Activated naive CD4-positive, alpha-beta T cell treated with anti-CD3 and anti-CD28 coated beads, Interleukin-2, amount 10 ng/mL, durations not matched to agents 7 days and 5 days (primary cell): Measurements from ENCODE around the gene UTF1.

Experiments
- CTCF ChIA-PET: fragments of 350-600 bp; sonication (Branson Sonifier 250); formaldehyde crosslinking; loops from one replicate; lab custom pipeline; 2021; ENCODE audit warnings: antibody characterized with exemption; lab: Charles Lee
- DNase-seq: peaks from one replicate; pipeline ENCODE4 v3.0.0-alpha.2; 2020
- H3K27ac Mint-ChIP-seq: one replicate; pipeline ENCODE4 v1.8.0; 2021; ENCODE audit warnings: mild to moderate bottlenecking, moderate library complexity, mixed read lengths
- H3K27me3 Mint-ChIP-seq: one replicate; pipeline ENCODE4 v1.8.0; 2021; ENCODE audit warnings: mild to moderate bottlenecking, mixed read lengths
- H3K36me3 Mint-ChIP-seq: one replicate; pipeline ENCODE4 v1.8.0; 2021; ENCODE audit warnings: mixed read lengths
- H3K4me1 Mint-ChIP-seq: one replicate; pipeline ENCODE4 v1.8.0; 2021; ENCODE audit warnings: mixed read lengths
- H3K4me3 Mint-ChIP-seq: one replicate; pipeline ENCODE4 v1.8.0; 2021; ENCODE audit warnings: mild to moderate bottlenecking, moderate library complexity, mixed read lengths
- H3K9me3 Mint-ChIP-seq: one replicate; pipeline ENCODE4 v1.8.0; 2021; ENCODE audit warnings: mixed read lengths

The UTF1 gene

DNA sequence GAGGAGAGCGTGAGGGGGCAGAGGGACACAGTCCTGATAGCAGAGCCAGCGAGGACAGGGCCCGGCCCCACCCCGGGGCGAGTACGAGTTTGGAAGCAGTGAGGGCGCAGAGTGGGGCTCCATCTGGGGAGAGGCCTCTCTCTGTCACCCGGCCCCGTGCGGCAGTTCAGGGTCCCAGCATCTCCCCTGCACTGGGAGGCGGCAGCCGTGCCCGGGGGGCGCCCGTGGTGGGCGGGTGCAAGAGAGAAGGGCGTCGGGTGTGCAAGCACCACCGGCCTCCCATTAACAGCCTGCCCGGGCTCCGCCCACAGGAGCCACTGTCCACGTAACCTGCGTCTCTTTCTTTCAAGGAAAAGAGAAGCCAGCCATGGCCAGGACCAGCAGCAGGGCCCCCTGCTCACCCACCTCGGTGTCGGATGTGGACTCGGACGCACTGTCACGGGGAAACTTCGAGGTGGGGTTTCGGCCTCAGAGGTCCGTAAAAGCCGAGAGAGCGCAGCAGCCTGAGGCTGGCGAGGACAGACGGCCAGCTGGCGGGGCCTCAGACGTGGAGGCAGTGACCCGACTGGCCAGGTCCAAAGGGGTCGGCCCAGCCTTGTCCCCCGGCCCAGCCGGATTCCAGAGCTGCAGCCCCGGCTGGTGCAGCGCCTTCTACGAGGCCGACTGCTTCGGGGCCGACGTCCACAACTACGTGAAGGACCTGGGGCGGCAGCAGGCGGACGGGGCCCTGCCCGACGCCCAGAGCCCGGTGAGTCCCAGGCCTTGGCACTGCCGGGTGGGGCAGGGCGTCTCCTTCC lies 28.7 kb upstream of the UTF1 start:
- CTCF ChIA-PET = no interaction called here
- Mint-ChIP-seq H3K9me3 (no peaks in the 10 kb centered on the region), H3K4me1 (no peaks in the 10 kb centered on the region), H3K27ac (no peak overlapping the region), H3K27me3 (no peaks in the 10 kb centered on the region), H3K36me3 (no peaks in the 10 kb centered on the region), H3K4me3 (no peak overlapping the region)
- DNase-seq = no peak

DNA sequence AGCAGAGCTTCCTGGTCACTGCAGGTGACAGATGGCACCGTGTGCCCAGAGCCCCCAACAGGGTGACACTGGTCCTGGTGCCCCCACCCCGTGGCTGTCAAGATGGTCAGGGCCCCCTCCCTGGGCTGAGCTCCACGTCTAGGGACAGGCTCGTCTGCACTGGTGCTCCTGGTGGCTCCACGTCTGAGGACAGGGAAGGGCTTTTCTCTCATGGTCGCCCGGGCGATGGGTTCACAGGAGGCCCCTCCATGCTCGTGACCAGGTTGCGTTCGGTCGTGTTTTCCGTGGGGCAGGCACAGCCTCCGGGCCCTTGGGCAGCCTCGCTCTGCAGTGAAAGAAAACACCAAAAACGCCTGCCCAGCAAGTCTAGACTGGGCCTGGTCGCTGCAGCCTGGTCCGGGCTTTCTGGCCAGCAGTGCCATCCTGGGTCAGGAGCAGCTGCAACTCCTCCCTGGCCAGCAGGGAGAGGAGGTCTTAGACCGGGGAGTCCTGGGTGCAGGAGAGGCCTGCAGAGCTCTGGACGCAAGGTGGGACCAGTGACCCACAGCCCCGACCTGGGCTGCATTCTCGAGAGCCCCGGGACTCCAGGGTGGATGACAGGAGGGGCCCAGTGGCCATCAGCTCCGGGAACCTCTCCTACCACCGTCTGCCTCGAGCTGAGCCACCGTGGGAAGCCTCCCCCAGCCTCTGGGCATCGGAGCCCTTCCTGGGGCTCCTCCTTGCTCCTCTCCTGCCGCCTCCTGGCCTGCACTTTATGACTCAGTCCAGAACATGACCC lies 27.9 kb upstream of the UTF1 start:
- no peaks in the 10 kb centered on the region for H3K36me3 Mint-ChIP-seq
- H3K27ac Mint-ChIP-seq = no peak overlapping the region
- CTCF ChIA-PET = no interaction called here
- no peak for DNase-seq
- H3K4me1 Mint-ChIP-seq = no peaks in the 10 kb centered on the region
- no peaks in the 10 kb centered on the region for H3K27me3 Mint-ChIP-seq
- no peak overlapping the region for H3K4me3 Mint-ChIP-seq
- H3K9me3 Mint-ChIP-seq = no peaks in the 10 kb centered on the region

DNA sequence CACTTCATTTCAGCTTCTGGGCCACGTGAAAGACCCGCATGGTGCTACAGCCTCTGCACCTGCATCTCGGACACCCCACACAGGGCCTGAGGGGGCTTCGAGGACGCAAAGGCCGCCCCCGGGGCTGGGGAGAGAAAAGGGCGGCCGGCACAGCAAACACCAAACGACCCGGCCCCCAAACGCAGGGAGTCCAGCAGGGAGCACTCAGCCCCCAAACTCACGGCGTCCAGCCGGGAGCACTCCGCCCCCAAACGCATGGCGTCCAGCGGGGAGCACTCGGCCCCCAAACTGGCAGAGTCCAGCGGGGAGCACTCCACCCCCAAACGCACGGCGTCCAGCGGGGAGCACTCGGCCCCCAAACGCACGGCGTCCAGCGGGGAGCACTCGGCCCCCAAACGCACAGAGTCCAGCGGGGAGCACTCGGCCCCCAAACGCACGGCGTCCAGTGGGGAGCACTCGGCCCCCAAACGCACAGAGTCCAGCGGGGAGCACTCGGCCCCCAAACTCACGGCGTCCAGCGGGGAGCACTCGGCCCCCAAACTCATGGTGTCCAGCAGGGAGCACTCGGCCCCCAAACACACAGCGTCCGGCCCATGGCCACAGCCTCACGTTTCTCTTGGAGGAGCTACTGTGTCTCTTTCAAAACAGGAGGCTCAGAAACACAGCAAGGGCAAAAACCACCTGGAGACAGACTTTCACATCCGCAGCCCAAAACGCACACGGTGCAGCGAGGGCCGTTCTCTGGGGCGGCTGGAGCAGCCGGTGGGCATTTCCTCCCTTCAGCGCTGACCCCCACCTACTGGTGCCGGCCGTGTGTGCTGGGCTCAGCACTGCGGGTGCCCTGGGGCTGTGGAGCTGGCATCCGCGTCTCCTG lies 27.0 kb upstream of the UTF1 start:
- Mint-ChIP-seq H3K4me1 (no peaks in the 10 kb centered on the region), H3K9me3 (no peaks in the 10 kb centered on the region), H3K4me3 (no peak overlapping the region), H3K27ac (no peak overlapping the region), H3K27me3 (no peaks in the 10 kb centered on the region), H3K36me3 (no peaks in the 10 kb centered on the region)
- DNase-seq = no peak
- CTCF ChIA-PET = no interaction called here

DNA sequence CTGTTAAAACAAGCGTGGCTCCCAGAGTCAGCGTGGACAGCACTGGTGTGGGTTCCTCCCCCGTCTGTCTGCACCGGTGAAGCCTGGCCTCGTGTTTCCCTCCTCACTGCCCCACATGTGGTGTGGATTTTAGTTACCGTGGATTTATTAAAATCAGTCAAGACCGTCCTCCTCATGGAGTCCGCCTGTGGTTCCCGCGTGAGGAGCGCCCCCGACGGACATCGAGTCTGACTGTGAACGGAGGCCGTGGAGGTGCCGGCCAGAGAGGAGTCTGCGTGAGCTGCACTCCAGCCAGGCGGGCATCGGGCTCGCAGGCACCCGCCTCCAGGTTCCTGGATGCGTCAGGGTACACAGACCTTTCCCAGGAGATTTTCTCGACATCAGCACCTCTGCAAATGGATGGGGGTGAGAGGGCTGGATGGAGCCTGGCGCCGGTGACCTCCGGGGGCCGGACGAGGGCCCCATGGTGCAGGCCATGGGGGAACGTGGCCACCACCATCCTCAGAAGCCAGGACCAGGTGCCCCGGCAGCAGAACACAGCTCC lies 26.3 kb upstream of the UTF1 start:
- Mint-ChIP-seq H3K36me3 (no peaks in the 10 kb centered on the region), H3K27ac (no peak overlapping the region), H3K4me3 (no peak overlapping the region), H3K9me3 (no peaks in the 10 kb centered on the region), H3K4me1 (no peaks in the 10 kb centered on the region), H3K27me3 (no peaks in the 10 kb centered on the region)
- no peak for DNase-seq
- CTCF ChIA-PET = no interaction called here

DNA sequence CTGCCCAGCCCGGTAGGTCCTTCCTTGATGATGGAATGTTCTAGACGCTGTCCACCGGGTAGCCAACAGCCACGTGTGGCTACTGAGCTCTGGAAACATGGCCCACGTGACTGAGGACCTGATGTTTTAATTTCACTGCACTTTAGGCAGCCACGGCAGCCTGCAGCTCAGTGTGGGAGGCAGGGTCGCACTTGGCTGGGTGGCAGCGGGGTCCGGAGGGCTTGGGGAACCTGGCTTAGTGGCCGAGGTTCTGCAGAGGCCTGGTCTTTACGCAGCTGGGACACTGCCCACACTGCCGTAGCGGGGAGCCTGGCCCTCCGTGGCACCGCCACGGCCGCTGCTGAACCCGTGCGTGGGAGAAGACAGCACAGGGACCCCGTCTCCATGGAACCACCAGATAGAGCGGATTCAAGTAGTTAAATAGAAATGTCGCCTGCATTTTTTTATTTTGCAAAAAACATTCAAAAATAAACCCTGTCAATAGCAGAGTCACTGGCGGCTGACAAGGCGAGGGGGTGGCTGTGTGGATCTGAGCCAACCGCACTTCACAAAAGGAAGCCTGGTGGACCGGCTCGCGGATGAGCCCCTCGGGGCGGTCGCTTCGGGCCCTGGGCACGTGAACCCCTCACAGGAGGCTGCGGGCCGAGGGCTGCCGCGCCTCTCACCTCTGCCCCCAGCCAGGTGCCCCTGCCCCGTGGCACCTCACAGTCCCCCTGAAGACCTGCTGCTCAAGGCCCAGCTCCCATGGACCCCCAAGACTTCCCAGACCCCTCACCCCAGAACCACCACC lies 25.6 kb upstream of the UTF1 start:
- H3K27ac Mint-ChIP-seq = no peak overlapping the region
- H3K4me1 Mint-ChIP-seq = no peaks in the 10 kb centered on the region
- no peaks in the 10 kb centered on the region for H3K36me3 Mint-ChIP-seq
- no peak overlapping the region for H3K4me3 Mint-ChIP-seq
- no peaks in the 10 kb centered on the region for H3K27me3 Mint-ChIP-seq
- CTCF ChIA-PET = no interaction called here
- DNase-seq = no peak
- H3K9me3 Mint-ChIP-seq = no peaks in the 10 kb centered on the region

DNA sequence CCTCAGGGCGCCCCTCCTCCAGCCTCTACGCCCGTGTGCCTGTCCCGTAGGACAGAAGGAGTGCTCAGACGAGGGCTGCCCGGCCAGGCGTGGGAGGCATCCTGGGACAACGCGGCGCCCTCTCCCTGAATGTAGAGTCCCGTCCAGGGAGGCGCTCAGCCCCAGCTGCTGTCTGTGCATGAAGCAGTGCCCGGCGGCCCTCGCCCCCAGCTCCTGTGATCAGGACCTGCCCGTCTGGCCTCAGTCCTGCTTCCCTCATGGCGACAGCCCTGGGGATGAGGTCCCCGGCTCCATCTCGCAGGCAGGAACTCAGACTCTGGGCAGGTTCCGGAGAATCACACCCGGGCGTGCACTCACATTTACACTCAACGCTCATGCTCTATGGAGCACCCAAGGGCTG lies 24.9 kb upstream of the UTF1 start:
- Mint-ChIP-seq H3K27me3 (no peaks in the 10 kb centered on the region), H3K4me1 (no peaks in the 10 kb centered on the region), H3K9me3 (no peaks in the 10 kb centered on the region), H3K4me3 (no peak overlapping the region), H3K36me3 (no peaks in the 10 kb centered on the region), H3K27ac (no peak overlapping the region)
- CTCF ChIA-PET = no interaction called here
- no peak for DNase-seq

DNA sequence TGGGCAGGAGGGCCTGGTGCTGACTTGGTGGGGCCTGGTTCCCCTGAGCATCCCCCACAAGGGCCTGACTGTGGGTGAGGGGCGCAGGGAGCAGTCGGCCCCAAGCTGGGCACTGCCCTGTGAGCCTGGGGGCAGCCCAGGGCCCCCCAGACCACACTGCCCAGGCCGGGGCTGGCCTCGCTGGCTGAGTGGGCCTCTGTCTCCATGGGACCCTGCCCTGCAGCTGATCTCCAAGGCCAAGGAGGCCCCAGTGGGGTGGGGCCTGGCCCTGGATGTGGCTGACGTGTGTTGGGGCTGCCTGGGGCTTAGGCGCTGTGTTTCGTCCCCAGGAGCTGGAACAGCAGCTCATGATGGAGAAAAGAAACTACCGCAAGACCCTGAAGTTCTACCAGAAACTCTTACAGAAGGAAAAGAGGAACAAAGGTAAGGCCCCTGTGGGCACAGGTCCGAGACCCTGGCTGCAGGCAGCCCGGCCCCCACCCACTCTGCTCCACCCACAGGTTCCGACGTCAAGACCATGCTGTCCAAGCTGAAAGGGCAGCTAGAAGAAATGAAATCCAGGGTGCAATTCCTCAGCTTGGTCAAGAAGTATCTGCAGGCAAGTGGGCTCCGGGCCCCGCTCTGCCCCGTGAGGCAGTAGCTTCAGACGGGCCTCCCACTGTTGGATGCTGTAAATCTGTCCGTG lies 23.5 kb upstream of the UTF1 start:
- peaks cover 5% of the 10 kb centered on the region for H3K4me1 Mint-ChIP-seq
- no peaks in the 10 kb centered on the region for H3K9me3 Mint-ChIP-seq
- no peaks in the 10 kb centered on the region for H3K36me3 Mint-ChIP-seq
- no peak for DNase-seq
- H3K27me3 Mint-ChIP-seq = no peaks in the 10 kb centered on the region
- CTCF ChIA-PET = no interaction called here
- no peak overlapping the region for H3K4me3 Mint-ChIP-seq
- H3K27ac Mint-ChIP-seq = no peak overlapping the region

DNA sequence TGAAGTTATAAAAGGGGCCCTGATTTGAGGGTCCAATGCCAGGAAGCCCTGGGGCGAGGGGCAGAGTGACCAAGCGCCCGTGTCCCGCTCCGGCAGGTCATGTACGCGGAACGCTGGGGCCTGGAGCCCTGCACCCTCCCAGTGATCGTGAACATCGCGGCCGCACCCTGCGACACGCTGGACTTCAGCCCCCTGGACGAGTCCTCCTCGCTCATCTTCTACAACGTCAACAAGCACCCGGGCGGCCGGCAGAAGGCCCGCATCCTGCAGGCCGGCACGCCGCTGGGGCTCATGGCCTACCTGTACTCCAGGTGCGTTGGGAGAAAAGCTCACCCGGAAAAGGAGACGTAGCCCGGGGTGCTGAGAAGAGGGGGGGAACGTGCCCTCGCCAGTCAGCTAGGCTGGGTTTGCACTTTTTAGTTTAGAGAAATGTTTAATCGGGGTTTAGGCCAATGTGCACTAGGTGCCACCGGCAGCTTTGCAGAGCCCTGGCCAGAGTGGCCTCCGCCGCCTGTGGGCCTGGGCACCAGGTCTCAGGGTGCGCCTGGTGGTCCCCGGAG lies 22.9 kb upstream of the UTF1 start:
- Mint-ChIP-seq H3K27ac (no peak overlapping the region), H3K4me1 (peaks cover 5% of the 10 kb centered on the region), H3K36me3 (no peaks in the 10 kb centered on the region), H3K27me3 (no peaks in the 10 kb centered on the region), H3K9me3 (no peaks in the 10 kb centered on the region), H3K4me3 (no peak overlapping the region)
- CTCF ChIA-PET = no interaction called here
- no peak for DNase-seq

DNA sequence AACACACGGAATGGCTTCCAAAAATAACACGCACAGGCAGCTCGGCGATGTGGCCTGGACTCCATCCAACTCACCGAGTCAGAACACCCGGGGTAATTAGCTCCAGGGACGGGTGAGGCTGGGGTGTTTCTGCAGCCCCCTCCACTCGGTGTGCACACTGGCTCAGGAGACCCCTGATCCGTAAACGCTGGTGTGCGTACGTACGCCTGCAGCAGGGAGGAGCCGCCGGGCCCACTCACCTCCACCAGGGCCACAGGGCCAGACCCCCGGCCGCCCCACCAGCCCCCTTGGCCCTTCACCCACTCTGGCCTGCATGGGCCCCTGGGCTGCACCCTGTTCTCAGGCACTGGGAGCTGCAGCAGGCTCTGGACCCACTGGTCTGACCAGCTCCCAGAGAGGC lies 22.4 kb upstream of the UTF1 start:
- Mint-ChIP-seq H3K9me3 (no peaks in the 10 kb centered on the region), H3K4me1 (peaks cover 5% of the 10 kb centered on the region), H3K36me3 (no peaks in the 10 kb centered on the region), H3K27ac (no peak overlapping the region), H3K4me3 (no peak overlapping the region), H3K27me3 (no peaks in the 10 kb centered on the region)
- DNase-seq = no peak
- CTCF ChIA-PET = no interaction called here

DNA sequence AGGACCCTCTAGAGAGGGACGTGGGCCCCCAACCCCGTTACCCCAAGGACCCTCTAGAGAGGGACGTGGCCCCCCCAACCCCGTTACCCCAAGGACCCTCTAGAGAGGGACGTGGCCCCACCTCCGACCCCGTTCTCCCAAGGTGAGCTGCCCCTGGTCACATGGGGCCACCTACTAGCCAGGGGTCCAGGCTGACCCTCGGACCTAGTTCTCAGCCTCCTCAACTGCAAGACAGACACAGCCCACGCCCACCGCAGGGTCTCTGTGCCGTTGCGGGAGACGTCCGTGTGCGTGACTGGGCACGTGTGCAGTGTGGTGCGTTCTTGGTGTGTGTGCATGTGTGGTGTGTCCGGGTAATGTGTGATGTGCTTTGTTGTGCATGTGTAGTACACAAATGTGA lies 21.6 kb upstream of the UTF1 start:
- CTCF ChIA-PET = no interaction called here
- Mint-ChIP-seq H3K36me3 (no peaks in the 10 kb centered on the region), H3K27ac (no peak overlapping the region), H3K4me1 (peaks cover 5% of the 10 kb centered on the region), H3K4me3 (no peak overlapping the region), H3K9me3 (no peaks in the 10 kb centered on the region), H3K27me3 (no peaks in the 10 kb centered on the region)
- no peak for DNase-seq

DNA sequence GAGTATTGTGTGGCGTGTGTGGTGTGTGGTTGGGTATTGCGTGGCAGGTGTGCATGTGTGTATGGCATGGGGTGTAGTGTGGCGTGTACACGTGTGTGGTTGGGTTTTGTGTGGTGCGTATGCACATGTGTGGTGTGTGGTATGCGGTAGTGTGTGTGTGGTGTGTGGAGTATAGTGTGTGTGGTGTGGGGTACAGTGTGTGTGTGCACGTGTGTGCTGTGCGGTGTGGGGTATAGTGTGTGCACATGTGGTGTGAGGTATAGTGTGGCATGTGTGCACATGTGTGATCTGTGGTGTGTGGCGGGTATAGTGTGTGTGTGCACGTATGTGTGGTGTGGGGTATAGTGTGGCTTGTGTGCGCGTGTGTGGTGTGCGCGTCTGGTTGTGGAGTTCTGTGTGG lies 20.9 kb upstream of the UTF1 start:
- no peaks in the 10 kb centered on the region for H3K36me3 Mint-ChIP-seq
- no peak overlapping the region for H3K27ac Mint-ChIP-seq
- CTCF ChIA-PET = no interaction called here

DNA sequence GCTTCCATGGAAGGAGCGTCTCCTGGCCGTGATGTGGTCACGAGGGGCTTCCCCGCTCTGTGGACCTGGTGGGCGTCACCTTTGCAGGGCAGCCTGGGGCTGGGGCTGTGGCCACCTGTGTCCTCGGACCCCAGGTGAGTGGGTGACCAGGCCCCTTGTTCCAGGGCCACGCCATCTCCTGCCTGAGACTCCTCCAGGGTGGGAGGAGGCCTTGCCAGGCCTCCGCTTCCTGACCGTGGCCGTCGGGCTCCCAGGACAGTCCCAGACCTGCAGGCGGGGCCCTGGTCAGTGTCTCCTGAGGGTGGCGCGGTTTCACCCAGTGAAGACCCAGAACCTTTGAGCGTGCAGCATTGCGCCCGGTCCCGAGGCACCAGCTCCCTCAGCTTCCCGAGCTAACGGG lies 20.4 kb upstream of the UTF1 start:
- H3K9me3 Mint-ChIP-seq = no peaks in the 10 kb centered on the region
- no peaks in the 10 kb centered on the region for H3K27me3 Mint-ChIP-seq
- DNase-seq = no peak
- CTCF ChIA-PET = no interaction called here
- no peaks in the 10 kb centered on the region for H3K36me3 Mint-ChIP-seq
- H3K4me3 Mint-ChIP-seq = no peak overlapping the region
- H3K4me1 Mint-ChIP-seq = peaks cover 5% of the 10 kb centered on the region
- no peak overlapping the region for H3K27ac Mint-ChIP-seq

More for the DNA sequence above, 20.9 kb upstream of the UTF1 start:
- no peak for DNase-seq
- Mint-ChIP-seq H3K9me3 (no peaks in the 10 kb centered on the region), H3K4me1 (peaks cover 5% of the 10 kb centered on the region), H3K4me3 (no peak overlapping the region), H3K27me3 (no peaks in the 10 kb centered on the region)
